ENCODE measurements around the gene ATP6V0A1. TPM values are rescaled to one million over a fixed set of nuclear protein-coding genes. Genes with fewer than 3 reads are reported as not detected.

Gene ATP6V0A1
- total and polyA plus RNA-seq, 2 of the 4 experiments (the other 2 are of a cell fraction): 18.8 to 34.0 TPM

DNA sequence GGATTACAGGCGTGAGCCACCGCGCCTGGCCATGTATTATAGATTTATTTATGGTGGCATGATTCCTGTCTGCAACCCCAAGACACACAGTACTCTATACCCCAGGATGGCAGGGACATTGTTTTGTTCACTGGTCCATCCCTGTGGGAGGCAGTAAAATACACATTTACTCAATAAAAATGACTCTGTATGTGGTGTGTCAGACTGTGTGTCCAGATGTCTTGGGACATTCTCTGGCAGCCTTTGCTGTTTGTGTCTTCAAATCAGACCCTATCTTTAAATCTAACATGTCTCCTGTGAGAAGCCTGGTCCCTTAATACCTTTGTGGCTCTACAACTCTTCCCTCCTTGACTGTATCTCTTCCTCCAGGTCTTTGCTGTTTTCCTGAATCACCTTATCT is 101.6 kb downstream of the ATP6V0A1 start:
- CTCF ChIA-PET: interaction anchor here (0.6 kb wide), 1 partner anchor 442 kb away, joined by 3 read pairs; no protein-coding TSS in a partner anchor
- peaks cover 14% of the 10 kb centered on the region for H3K36me3 ChIP-seq (ENCODE audit: control insufficient read depth, insufficient read depth, low read length)

More for the DNA sequence above, 101.6 kb downstream of the ATP6V0A1 start:
- POLR2A ChIA-PET (ENCODE audit: unreplicated experiment): interaction anchor here (0.7 kb wide), 1 partner anchor 249 kb away, joined by 17 read pairs; no protein-coding TSS in a partner anchor
- DNase-seq (no peak), ATAC-seq (ENCODE audit: low read depth) (no peak)
- Histone ChIP-seq H3K27me3 (ENCODE audit: control insufficient read depth, insufficient read depth, low read length) (no peaks in the 10 kb centered on the region), H4K20me1 (ENCODE audit: insufficient read depth, low read length) (no peaks in the 10 kb centered on the region), H4K91ac (ENCODE audit: insufficient read depth, low read depth, low read length) (no peak overlapping the region), H4K8ac (ENCODE audit: low read depth in 2 of 2, low read length in 2 of 2) (no peak overlapping the region; a peak in 1 of 4 replicates), H3K56ac (ENCODE audit: extremely low read depth, insufficient read depth, low read length) (no peak overlapping the region), H3K23ac (ENCODE audit: low read depth, low read length) (no peak overlapping the region), H2BK15ac (ENCODE audit: low read depth, low read length) (no peak overlapping the region), H3K4me2 (ENCODE audit: low read depth, low read length) (no peak overlapping the region), H2AFZ (replicated peaks; ENCODE audit: low read length, poor library complexity) (no peak overlapping the region), H2BK120ac (ENCODE audit: low read depth, low read length) (no peak overlapping the region), H3K9ac (ENCODE audit: low read depth, low read length) (no peak overlapping the region), H3K4ac (ENCODE audit: low read depth, low read length) (no peak overlapping the region), H2AK5ac (ENCODE audit: low read depth, low read length) (no peak overlapping the region), H3K79me1 (ENCODE audit: low read depth in 1 of 2, low read length in 2 of 2) (peaks cover 23 to 42% of the 10 kb centered on the region in 2 experiments), H2AK9ac (replicated peaks; ENCODE audit: low read depth, low read length, poor library complexity) (no peak overlapping the region), H4K5ac (ENCODE audit: low read depth, low read length) (no peak overlapping the region), H3K27ac (ENCODE audit: insufficient read depth, low read length) (no peak overlapping the region), H2BK5ac (ENCODE audit: low read depth, low read length, poor library complexity, severe bottlenecking) (no peak overlapping the region), H3K14ac (replicated peaks; ENCODE audit: low read depth, low read length) (0 out of 2 replicates have a peak overlapping the region, but pooled peaks have one; percentile 18), H3K18ac (ENCODE audit: low read depth, low read length) (no peak overlapping the region), H3K9me1 (ENCODE audit: insufficient read depth, low read length) (peaks cover 10% of the 10 kb centered on the region), H3K4me1 (ENCODE audit: control insufficient read depth, insufficient read depth, low read length) (peaks cover 14% of the 10 kb centered on the region), H3K4me3 (ENCODE audit: insufficient read depth, low read depth, low read length) (no peak overlapping the region), H3K9me3 (ENCODE audit: control insufficient read depth, insufficient read depth, low read length) (no peaks in the 10 kb centered on the region), H2BK20ac (ENCODE audit: low read depth, low read length) (no peak overlapping the region)
- in situ Hi-C loops (cut with MboI; ENCODE audit: low sequenced_read_pairs): no loop called here
- dilution Hi-C loops (cut with HindIII; ENCODE audit: low sequenced_read_pairs, unreplicated experiment): no loop called here
- intact Hi-C loops (cut with micrococcal nuclease): no loop called here
- no CpG with 5 or more reads among the region's 3 CpGs for whole genome bisulfite sequencing, 2 experiments (ENCODE audit: extremely low coverage in 2 of 2, insufficient read length in 1 of 2)
- TF ChIP-seq FOS (IDR thresholded peaks at IDR 0.05; ENCODE audit: low read depth, low read length) (no peak), MXI1 (IDR thresholded peaks at IDR 0.05; ENCODE audit: borderline replicate concordance, low read depth, low read length) (no peak), SMC3 (IDR thresholded peaks at IDR 0.05; ENCODE audit: low read depth, low read length) (no peak), CHD1 (IDR thresholded peaks at IDR 0.05; ENCODE audit: low read depth, low read length) (no peak), CEBPB (IDR thresholded peaks at IDR 0.05; ENCODE audit: low read depth, low read length) (no peak), MAZ (IDR thresholded peaks at IDR 0.05; ENCODE audit: borderline replicate concordance, low read depth, low read length) (no peak), RAD21 (IDR thresholded peaks at IDR 0.05; ENCODE audit: low read length) (no peak), NFE2L2 (IDR thresholded peaks at IDR 0.05; ENCODE audit: low read depth, low read length) (no peak), BHLHE40 (IDR thresholded peaks at IDR 0.05; ENCODE audit: low read depth, low read length) (no peak), POLR2A (IDR thresholded peaks at IDR 0.05; ENCODE audit: low read depth, low read length) (no peak), RFX5 (IDR thresholded peaks at IDR 0.05; ENCODE audit: low read depth, low read length) (no peak)
- TF ChIP-seq, protein P1, sequence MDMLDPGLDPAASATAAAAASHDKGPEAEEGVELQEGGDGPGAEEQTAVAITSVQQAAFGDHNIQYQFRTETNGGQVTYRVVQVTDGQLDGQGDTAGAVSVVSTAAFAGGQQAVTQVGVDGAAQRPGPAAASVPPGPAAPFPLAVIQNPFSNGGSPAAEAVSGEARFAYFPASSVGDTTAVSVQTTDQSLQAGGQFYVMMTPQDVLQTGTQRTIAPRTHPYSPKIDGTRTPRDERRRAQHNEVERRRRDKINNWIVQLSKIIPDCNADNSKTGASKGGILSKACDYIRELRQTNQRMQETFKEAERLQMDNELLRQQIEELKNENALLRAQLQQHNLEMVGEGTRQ (IDR thresholded peaks at IDR 0.05; ENCODE audit: low read depth, low read length): no peak
- BruUV-seq (replicated peaks): no TSS peak

Measured in IMR-90 (cell line).